Activated CD4-positive, alpha-beta T cell treated with anti-CD3 and anti-CD28 coated beads, Interleukin-2, amount 50 U/mL, for 1 hour (primary cell): ENCODE measurements around the gene PTPRG.

Source experiments
- DNase-seq: peaks from one replicate; pipeline ENCODE4 v3.0.0-alpha.2; 2020

Gene PTPRG

GRCh38 chr3:62097121-62097520 is 535.8 kb downstream of the PTPRG start:
- no peak for DNase-seq

DNA sequence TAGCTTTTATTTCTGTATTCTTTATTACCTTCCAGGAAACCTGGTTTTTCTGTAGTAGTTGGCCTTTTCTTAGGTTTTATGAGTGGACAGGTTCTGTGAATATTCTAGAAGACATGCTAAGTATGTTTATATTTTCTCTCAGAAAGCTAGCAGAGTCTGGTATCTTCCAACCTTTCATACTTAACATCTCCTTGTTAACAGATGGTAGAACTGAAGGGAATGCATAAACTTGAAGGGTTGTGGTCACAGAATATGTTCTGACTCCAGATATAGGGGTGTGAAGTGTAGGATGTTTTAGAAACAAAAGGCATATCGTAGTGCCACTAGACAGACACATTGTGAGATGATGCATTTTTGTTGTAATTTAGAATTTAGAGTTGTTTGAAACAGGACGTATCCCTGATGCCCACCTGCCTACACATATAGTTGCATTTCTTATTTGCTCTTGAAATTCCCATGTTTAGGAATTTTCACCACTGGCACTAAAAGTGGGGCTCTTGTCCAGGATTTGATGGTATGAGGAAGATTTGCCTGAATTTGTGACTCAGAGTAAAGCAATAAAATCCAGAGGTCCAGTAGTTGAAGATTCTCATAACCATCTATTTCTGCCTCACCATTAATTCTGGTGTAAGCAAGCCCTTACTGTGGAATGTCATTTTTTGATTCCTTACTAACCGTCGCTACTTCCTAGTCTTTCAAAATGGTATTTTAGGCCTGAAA is 537.4 kb downstream of the PTPRG start:
- DNase-seq: no peak

GRCh38 chr3:62100282-62100989 is 539.1 kb downstream of the PTPRG start:
- DNase-seq: no peak

DNA sequence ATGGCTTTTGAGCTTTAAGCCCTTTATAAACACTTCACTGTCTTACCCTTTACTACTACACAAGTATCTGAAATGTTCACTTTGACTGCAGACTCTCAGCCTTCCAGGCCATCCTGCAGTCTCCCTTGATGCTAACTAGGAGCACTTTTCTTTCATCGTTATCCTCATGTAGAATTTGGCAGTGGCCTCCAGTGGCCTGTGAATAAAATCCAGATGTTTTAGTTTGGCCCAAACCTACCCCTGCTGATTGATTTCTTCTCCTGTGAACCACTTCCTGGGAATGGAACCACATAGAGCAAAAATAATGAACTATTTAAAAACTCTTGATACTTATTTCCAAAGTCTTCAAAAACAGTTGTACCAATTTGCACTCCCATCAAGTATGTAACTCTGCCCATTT is 540.1 kb downstream of the PTPRG start:
- DNase-seq: no peak

DNA sequence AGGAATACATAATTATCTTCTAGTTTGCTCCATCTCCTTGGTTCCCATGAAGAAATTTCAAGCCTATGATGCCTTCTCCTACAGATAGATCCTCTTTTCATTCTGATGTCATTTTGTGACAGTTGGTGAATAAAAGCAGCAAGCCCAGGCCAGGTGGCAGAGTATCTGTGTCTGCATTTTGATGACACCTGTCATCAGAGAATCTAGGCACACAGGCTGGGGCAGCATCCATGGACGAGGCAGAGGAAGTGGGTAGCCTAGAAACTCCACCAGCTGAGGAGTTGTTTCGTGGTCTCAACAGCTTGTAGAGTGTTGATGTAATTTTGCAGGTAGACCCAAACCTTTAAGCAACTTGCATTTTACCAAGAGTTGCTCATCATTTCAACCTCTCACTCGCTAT is 542.2 kb downstream of the PTPRG start:
- no peak for DNase-seq

DNA sequence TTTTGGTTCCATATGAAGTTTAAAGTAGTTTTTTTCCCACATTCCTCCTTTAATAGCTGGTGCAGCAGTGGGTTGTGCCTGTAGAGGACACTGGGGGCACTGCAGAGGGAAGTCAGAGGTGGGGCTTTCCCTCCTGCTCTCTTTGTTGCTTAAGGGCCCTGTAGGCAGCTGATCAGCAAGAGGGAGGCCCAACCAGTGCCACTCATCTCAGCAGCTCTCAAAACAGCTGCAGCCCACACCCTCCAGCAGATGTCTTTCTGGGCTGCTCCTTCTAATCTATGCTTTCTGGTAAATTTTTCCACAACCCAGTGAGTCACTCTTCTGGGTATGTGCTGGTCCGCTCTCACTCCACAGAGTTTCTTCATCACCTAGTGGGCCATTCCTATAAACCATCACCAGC is 548.2 kb downstream of the PTPRG start:
- DNase-seq: no peak

GRCh38 chr3:62110443-62111225 is 549.3 kb downstream of the PTPRG start:
- DNase-seq: no peak

DNA sequence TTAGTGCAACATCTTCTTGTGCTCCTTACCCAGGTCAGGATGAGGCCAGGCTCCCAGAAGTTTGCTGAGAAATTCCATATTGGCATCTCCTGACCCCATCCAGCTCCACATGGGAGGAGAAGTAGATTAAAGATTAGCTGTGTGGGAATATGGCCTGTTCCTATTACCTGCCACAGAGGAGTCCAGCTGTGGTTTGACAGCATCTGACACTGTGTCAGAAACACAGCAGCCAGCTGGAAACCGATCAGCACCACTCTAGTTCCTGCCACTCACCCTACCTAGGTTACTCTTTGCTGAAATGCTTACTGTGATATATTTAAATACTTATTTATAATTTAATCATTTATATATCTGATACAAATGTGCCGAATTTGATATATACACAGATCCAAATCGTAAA is 551.7 kb downstream of the PTPRG start:
- no peak for DNase-seq

DNA sequence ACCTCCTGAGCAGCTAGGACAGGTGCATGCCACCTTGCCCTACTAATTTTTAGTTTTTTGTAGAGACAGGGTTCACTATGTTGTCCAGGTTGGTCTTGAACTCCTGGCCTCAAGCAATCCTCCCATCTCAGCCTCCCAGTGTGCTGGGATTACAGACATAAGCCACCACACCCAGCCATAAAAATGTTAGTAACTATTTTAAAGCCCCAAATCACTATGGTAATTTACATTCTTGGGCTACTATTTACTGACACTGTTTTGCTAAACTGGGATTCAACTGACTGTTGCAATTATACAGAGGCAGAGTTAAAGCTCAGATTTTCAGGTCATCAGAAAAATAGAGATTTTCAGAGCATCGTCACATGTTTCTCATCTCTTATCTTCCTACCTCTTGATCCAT is 553.4 kb downstream of the PTPRG start:
- no peak for DNase-seq

DNA sequence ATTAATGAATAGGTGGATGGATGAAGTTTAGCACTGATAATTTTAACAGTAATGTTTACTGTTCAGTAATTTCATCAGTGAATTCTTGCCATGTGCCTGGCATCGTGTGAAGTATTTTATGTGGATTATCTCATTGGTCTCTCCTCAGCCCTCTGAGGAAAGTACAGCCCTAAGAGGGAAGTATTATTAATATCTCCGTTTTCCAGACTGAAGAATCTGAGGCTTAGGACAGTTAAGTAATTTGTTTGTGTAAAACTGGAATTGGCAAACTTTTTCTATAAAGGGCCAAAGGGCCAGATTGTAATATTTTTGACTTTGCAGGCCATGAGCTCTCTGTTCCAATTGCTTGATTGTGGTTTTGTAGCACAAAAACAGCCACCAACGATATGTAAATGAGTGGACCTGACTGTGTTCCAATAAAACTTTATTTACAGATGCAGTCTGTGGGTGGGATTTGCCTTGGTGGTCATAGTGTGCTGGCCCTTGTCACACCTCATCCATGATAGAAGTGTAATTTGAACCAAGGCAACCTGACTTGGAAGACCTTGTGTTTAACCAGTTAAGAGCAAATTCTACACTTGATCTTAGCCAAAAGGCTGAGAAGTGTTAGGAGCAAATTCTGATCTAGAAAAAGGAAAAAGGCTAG is 556.7 kb downstream of the PTPRG start:
- no peak for DNase-seq

GRCh38 chr3:62119139-62119538 is 557.8 kb downstream of the PTPRG start:
- no peak for DNase-seq

DNA sequence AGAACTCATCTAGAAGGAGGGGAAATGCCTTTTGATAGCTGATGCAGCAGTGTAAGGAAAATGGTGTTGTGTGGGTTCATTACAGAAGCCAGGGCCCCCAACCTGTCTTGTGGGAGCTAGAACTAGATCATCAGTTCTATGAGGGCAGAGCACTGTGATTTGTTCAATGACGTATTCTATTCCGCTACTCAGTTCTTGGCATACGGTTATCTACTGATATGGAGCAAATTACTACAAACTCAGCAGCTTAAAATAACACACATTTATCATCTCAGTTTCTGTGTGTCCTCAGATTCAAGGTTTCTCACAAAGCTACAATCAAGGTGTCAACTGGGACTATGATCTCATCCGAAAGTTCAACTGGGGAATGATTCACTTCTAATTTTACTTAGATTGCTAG is 561.4 kb downstream of the PTPRG start:
- DNase-seq: no peak

- DNase-seq: no peak
Measured at GRCh38 chr3:62125380-62125779, 564.0 kb downstream of the PTPRG start.

- DNase-seq: no peak
Measured at GRCh38 chr3:62127116-62127515, 565.7 kb downstream of the PTPRG start.

- no peak for DNase-seq
Measured at GRCh38 chr3:62128051-62128450, 566.7 kb downstream of the PTPRG start.

- no peak for DNase-seq
Measured at GRCh38 chr3:62128681-62129080, 567.3 kb downstream of the PTPRG start.

DNA sequence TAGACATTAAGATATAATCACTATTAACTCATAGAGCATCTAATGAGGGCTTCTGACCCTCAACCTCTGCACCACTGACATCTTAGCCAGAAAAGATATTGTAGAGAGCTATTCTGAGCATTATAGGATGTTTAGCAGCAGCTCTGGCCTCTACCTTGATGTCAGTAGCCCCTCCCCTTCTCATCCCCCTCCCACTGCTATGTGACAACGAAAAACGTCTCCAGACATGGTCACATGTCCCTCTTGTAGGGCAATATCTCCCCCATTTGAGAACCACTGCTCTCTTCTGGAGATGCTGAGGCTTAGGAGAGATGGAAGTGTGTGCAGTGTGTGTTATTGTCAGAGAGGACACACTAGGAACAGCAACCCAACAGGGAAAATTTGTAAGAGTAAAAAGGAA is 569.7 kb downstream of the PTPRG start:
- no peak for DNase-seq

- DNase-seq: no peak
Measured at GRCh38 chr3:62131620-62132019, 570.2 kb downstream of the PTPRG start.

GRCh38 chr3:62132027-62132602 is 570.7 kb downstream of the PTPRG start:
- no peak for DNase-seq

DNA sequence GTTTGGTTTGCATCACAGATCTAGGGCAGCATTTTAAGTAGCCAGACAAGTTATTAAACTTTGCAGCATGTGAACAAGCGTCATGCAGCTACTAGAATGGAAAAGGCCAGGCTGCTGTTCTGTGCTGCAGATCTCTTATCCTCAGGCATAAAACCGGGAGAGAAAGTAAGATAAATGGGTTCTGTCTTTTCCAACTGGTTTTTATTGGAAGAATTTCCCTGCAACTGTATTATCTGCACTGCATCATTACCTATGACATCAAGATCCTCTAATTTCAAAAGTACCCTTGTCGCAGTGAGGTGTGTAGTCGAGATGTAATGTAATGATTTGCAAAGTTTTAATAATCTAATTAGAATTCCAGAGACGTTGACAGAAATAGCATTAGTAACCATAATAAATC is 571.6 kb downstream of the PTPRG start:
- no peak for DNase-seq

GRCh38 chr3:62134061-62134496 is 572.7 kb downstream of the PTPRG start:
- no peak for DNase-seq

DNA sequence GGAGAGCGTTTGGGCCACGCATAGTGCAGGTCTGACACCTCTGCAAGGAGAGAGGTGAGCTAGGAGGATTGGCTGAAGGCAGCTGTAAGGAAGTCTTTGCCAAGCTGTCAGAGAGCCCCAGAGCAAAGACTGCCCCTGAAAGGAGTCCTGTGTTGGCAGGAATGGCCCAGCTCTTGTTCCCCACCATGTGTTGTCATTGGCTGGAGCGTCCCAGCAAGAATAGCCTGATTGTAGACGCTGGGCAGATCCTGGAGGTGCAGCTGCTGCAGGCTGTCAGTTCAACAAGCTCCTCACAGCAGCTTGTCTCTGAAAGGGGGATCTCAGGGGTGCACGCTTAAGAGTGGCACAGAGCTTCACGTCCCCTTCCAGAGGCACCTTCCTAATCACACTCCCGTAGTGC is 574.4 kb downstream of the PTPRG start:
- no peak for DNase-seq

GRCh38 chr3:62139957-62140356 is 578.6 kb downstream of the PTPRG start:
- no peak for DNase-seq
